ENCODE results near the gene HOXD3.

The HOXD3 gene

DNA sequence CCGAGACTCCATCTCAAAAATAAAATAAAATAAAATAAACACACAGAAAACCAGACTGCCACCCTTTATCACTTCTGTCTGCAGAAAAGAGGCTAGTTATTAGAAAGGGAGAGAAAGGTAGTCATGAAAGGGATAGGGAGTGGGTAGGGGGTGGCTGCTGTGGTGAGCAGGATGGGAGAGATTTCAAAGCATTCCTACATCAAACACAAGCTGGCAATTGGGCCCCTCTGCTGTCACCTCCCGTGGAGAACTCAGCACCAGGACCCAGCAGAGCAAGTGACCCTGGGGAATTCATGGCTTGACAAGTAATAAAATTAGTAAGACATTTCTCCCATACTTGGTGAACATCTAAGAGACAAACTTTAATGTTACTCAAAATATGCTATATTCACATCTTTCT, 27.6 kb downstream of the HOXD3 start:
- no peak for DNase-seq

DNA sequence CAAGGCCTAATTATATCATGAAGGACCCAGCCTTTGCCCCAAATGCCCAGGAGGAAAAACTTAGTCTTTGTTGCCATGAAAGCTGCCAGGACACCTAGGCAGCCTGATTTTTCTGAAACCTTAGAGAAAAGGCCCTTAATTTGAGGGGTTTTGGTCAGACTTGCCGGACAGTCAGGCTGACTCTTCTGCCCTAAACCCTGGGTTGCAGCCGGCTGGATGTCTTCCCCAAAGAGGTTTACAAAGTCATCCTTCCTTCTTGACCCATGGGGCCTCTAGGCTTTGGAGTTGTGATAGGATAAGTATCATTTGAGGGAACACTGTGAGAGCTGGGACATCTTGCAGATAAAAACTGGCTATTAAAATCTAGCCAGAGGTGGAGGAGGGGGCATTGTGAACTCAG, 28.9 kb downstream of the HOXD3 start:
- DNase-seq, result no peak

DNA sequence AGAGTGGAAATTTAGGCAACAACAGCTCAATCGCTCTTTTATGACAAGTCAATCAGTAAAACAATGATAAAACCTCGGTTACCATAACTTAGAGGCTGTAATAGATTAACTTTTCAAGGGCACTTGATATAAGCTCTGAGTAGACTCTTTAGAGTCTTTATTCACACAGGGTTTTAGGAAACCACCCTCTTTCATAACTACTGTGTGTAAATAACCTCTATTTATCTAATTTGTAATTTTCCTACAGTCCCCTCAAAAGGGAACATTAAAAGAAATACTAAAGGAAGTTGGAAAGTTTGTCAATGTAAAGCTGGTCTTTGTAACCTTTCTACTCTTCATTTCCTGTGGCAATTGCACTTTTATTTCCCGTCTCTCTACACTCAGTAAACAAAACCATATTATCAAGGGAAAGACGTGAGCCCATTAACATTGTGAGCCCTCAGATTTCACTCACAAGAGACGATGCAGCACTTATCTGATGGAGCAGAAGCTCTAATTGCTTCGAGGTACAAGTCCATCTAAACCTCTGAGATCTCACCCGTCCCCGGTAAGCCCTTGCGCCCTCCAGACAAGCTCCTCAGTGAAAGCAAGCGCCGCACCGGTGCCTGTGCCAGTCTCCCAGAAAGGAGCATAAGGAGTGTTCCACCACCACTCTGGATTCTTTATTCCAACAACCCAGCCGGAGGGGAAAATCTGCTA, 30.2 kb downstream of the HOXD3 start:
- no peak for DNase-seq

DNA sequence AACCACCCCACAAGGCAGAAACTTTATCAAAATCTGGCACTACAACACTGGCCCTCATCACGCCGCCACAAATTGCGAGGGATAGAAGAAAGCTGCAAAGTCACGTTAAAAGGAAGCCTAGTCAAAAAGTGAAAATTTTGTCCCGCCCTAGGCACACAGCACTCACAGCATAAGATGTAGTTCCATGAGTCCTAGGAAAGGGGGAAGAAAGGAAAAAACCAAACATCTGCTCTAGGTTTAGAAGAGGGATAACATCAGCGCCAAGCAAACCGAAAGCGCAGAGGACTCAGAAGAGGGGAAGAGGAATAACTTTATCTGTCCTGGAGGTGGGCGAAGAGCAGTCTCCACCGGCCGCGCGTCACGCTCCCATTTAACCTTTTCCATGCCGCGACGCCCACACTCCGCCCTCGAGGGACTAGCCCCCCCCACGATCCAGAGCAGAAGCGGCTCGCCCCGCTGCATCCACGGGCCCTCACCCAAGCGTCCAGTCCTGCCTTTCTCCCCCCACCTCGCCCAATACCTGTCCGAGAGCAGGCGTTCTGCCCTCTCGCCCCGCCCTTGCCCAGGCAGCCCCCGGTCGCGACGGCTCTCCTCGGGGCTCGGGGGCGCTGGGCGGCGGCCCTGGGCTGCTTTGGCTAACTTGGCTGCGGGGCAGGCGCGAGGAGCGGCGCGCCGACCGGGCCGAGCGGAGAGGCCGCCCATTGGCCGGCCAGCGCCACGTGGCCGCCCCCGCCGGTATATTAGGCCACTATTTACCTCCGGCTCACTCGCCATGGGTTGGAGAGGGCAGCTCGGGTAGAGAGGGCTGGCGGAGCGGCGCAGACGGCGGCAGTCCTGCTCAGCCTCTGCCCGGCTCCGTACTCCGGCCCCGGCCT, 31.0 kb downstream of the HOXD3 start, which contains the start of gene HOXD1:
Gene HOXD1, plus strand, starts transcription at position 770 of the 875 bp plus-strand sequence. CDS start 134 bp downstream, outside the sequence.
- no peak for DNase-seq

DNA sequence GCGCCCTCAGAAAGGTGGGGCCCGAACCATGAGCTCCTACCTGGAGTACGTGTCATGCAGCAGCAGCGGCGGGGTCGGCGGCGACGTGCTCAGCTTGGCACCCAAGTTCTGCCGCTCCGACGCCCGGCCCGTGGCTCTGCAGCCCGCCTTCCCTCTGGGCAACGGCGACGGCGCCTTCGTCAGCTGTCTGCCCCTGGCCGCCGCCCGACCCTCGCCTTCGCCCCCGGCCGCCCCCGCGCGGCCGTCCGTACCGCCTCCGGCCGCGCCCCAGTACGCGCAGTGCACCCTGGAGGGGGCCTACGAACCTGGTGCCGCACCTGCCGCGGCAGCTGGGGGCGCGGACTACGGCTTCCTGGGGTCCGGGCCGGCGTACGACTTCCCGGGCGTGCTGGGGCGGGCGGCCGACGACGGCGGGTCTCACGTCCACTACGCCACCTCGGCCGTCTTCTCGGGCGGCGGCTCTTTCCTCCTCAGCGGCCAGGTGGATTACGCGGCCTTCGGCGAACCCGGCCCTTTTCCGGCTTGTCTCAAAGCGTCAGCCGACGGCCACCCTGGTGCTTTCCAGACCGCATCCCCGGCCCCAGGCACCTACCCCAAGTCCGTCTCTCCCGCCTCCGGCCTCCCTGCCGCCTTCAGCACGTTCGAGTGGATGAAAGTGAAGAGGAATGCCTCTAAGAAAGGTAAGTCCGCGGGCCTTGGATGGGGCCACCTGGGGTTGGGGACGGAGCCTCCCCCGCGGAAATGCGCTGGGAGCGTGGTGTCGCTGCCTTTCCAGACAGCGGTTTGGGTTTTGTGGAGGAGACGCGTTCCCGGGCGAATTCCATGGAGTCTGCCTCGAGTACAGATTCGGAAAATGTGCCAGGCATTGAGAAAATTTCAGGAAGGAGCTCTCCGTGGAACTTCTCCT, 31.9 kb downstream of the HOXD3 start:
- no peak for DNase-seq

DNA sequence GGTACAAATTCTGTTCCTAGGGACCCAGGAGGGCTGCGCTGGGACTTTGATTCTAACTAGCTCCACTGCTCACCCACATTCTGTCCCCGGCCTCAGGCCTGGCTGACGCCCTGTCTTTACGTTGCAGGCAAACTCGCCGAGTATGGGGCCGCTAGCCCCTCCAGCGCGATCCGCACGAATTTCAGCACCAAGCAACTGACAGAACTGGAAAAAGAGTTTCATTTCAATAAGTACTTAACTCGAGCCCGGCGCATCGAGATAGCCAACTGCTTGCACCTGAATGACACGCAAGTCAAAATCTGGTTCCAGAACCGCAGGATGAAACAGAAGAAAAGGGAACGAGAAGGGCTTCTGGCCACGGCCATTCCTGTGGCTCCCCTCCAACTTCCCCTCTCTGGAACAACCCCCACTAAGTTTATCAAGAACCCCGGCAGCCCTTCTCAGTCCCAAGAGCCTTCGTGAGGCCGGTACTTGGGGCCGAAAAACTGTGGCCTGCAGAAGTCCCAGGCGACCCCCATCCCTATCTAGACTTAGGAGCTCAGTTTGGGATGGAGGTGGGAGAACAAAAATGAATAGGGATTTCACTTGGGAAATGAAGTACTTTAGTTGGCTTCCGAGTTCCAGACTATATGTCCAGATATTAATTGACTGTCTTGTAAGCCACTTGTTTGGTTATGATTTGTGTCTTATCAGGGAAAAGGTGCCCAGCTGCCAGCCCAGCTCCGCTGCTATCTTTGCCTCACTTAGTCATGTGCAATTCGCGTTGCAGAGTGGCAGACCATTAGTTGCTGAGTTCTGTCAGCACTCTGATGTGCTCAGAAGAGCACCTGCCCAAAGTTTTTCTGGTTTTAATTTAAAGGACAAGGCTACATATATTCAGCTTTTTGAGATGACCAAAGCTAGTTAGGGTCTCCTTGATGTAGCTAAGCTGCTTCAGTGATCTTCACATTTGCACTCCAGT, 32.9 kb downstream of the HOXD3 start:
- no peak for DNase-seq

DNA sequence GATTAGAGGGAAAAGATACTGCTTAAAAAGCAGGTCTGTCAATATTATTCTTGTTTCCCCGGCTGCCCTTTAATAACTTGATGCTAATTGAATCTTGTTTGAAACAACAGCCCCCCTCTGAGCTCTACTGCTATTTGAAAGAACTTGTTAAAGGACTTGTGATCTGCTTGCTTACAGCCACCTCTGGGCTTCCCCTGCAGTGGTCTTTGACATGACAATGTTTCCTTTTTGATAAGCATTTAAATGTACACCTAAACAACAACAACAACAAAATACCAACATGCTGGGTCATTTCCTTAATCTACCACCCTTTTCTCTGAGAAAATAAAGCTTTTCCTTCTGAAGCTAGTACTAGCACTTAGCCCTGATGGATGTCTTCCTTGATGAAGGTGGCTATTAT, 35.2 kb downstream of the HOXD3 start:
- no peak for DNase-seq

DNA sequence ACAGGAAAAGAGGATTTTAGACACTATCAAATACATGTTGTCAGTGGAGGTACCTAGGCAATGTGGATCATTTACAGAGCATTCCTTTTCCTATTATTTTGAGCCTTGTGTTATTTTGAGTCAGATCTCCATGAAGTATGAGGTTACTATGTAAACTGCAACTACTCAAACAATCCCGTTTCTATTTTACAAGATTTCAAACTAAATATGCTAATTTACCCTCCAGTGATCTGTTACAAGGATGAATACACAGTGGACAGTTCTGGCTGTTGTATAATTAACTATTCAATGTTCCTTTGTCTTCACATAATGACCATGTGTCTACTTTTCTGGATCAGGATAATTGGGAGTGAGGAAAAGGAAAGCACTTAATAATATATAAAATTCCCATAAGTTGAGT, 35.9 kb downstream of the HOXD3 start:
- DNase-seq, result no peak

DNA sequence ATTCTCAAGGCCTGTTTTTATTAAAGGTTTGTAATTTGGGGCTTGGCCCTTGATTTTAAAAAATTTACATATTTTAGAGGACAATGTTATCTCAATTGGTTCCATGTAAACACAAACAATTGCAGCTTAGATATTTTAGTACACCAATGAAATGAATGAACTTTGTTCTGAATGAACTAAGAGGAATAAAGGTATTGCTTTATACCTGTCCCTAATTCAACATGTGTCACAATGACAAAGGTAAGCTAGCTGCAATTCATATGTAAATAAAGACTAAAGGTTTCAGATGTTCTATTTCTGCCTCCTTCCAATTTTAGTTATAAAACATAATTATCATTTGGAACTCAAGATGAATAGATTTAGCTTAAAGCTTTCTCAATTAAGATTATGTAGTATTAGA, 42.8 kb downstream of the HOXD3 start:
- DNase-seq, result no peak

DNA sequence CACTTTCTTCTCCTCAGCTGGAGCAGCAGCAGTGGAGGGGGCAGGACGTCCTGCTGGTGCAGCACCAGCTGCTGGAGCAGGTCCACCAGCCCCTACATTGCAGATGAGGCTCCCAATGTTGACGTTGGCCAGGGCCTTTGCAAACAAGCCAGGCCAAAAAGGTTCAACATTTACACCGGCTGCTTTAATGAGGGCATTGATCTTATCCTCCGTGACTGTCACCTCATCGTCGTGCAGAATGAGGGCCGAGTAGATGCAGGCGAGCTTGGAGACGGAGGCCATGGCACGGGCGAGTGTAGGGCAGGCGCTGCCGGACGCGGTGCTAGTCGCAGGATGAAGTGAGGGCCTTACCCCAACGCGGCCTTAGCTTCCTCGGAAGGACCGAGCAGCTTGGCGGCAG, 43.9 kb downstream of the HOXD3 start:
- DNase-seq, result no peak

DNA sequence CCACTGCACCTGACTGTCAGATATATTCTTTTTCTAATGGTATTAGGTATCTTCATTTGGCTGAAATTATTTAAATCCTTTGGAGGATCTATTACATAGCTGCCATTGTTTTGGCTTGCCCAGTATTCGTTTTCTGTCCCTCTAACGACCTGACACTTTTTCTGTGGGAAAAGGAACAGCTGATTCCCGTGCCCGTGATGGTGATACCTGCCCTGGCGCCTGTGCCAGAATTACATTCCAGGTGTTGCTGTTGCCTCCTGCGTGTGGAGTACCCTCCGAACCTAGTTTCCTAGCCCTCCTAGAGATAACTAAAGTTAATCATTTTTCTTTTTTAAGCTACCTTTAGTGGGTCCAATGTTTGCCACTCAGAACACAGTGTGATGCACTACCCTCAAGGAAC, 45.4 kb downstream of the HOXD3 start:
- no peak for DNase-seq

DNA sequence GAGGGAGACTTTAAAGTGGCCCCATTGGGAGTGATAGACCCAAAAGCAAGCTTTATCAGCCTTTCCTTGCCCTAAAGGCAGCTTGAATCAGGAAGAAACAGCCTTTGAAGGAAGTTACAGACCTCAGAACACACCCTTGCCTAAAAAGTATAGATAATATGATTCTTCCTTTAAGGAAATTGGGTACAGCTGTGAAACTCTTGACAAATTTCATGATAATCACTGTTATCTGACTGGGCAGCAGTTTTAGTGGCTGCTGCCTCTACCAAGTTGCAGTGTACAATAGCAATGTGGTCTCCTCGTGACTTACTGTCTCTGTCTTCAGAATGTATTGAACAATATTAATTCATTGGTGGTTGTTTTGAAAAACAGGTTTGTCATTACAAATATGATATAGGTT, 48.0 kb downstream of the HOXD3 start:
- DNase-seq, result no peak

DNA sequence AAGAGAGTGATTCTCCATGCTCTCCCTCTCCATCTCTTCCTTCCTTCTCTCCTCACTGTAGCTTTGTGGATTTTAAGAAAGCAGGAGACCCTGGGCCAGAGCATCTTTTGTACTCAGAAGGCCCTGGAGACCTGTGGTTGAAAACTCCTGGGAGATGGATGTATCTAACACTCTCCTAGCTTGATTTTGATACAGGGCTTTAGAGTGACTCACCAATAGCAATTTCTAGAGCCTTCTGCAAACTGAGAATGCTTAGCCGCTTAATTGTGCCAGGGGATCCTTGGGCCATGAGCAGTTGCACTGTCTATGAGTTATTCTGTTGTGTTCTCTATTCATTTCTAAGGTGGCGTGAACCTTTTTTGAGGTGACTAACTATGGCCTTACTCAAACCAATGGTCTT, 49.0 kb downstream of the HOXD3 start:
- no peak for DNase-seq

DNA sequence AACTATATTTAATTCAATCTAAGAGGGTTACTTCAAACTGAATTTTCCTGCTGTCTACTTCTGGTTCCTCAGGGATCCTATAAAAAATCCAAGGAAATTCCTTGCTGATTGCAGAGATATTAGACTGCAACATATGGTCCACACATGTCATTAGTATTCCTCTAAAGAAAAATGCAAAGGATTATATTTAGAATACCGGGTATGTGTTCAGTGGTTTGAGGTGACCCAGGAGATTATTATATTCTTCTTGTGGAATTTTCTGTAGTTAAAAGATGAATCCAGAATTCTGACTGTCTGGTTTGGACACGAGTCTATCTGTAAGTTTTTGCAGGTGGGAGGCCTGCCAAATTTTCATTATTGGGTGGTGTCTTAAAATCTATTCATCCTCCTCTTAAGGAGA, 49.6 kb downstream of the HOXD3 start:
- DNase-seq, result no peak

DNA sequence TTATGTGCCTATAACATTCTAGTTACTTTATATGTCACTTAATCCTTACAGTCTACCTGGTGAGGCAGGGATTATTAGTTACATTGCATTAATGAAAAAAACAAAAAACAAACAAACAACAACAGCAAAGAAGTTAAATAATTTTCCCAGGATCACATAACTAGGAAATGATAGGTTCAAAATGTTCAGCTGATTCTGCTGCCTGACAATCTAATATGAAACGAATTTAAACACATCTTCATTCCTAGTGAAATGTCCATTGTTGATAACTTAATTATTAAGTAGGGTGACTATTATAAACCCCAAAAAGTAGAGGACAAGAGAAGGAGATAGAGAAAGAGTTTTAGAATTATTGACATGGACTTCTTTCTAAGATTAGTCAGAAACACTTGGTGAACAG, 54.0 kb downstream of the HOXD3 start:
- DNase-seq, result no peak

DNA sequence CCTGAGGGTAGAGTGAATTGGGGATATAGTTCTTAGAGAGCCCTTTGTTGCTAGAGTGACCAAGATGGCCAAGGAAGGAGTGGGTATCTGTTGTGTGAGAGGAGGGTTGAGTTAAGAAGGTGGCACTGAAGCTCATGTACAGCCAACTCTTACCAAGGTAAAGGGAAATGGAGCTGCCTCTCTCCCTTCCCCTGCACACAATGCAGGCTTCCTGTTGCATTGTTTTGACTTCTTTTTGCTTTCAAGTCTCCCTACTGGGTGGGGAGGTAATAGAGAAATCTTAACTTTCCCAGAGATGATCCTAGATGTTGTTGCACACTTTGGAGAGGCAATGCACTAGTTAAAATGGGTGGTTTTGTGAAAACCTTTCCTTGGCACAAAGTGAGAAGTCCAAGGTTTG, 55.2 kb downstream of the HOXD3 start:
- no peak for DNase-seq

DNA sequence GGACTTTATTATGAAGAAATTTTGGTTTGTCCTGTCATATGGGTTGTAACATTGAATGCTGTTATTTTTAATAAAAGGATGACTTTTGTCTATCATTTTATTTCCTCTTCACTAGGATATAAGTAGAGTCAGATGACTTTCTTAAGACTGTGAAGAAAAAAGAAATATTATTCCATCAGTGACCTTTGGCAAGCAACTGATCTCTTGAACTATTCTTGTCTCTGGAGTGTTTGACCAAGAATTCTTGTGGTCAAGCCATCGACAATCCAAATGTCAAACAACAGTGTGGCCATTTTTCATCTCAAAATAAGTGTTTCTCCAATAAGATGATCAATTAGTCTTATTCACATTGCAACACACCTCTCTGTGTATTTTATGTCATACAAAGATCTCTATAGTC, 56.3 kb downstream of the HOXD3 start:
- DNase-seq, result no peak
